ELF-1 (cell line): ENCODE measurements around the gene PALD1.
A peak's percentile ranks its signal among the peaks of the same experiment; 100 is the strongest.

Source experiments
- DNase-seq: peaks from one replicate; pipeline ENCODE4 v3.0.0-alpha.2; 2016; ENCODE audit warnings: low read depth, low spot score

PALD1 gene

GRCh38 chr10:70478191-70479164, at the start of gene PALD1:
TSS of gene PALD1 (plus strand) at chr10:70478767. CDS start at chr10:70525952, 47,185 bp downstream.
- peak; percentile 61 for DNase-seq

- peak; percentile 61 for DNase-seq
Measured at GRCh38 chr10:70430493-70431445, 47.8 kb upstream of the PALD1 start.

- no peak for DNase-seq
Measured at GRCh38 chr10:70432101-70432500, 46.5 kb upstream of the PALD1 start.

- DNase-seq: no peak
Measured at GRCh38 chr10:70432561-70433263, 45.9 kb upstream of the PALD1 start.

- no peak for DNase-seq
Measured at GRCh38 chr10:70433581-70434280, 44.8 kb upstream of the PALD1 start.

GRCh38 chr10:70435241-70436085, 43.1 kb upstream of the PALD1 start:
- DNase-seq: no peak

GRCh38 chr10:70437721-70438120, 40.8 kb upstream of the PALD1 start:
- peak; percentile 49 for DNase-seq

- peak; percentile 82 for DNase-seq
Measured at GRCh38 chr10:70440296-70441160, 38.0 kb upstream of the PALD1 start.

GRCh38 chr10:70441161-70441894, 37.2 kb upstream of the PALD1 start, which contains the start of gene NODAL:
TSS of gene NODAL (minus strand) at chr10:70441681. CDS start at chr10:70441667, 14 bp downstream.
- peak; percentile 82 for DNase-seq

GRCh38 chr10:70441895-70442309, 36.7 kb upstream of the PALD1 start:
- DNase-seq: peak; percentile 77

GRCh38 chr10:70442332-70442988, 36.1 kb upstream of the PALD1 start:
- DNase-seq: peak; percentile 89

GRCh38 chr10:70444744-70445143, 33.8 kb upstream of the PALD1 start:
- DNase-seq: no peak

- peak; percentile 72 for DNase-seq
Measured at GRCh38 chr10:70445718-70446657, 32.6 kb upstream of the PALD1 start.

- DNase-seq: peak; percentile 35
Measured at GRCh38 chr10:70448236-70448635, 30.3 kb upstream of the PALD1 start.

GRCh38 chr10:70455213-70455630, 23.3 kb upstream of the PALD1 start:
- peak; percentile 97 for DNase-seq

- peak; percentile 56 for DNase-seq
Measured at GRCh38 chr10:70456164-70456563, 22.4 kb upstream of the PALD1 start.
